ENCODE data around the gene TCF7L1.
"Not testable (repeated sequence)": the region's sequence is repeated elsewhere in the genome, so short reads cannot be mapped to it uniquely, and the experiment has no call there.

TCF7L1 gene

GRCh38 chr2:85210511-85210910 is 77.3 kb downstream of the TCF7L1 start:
- TF ChIP-seq, protein P1, sequence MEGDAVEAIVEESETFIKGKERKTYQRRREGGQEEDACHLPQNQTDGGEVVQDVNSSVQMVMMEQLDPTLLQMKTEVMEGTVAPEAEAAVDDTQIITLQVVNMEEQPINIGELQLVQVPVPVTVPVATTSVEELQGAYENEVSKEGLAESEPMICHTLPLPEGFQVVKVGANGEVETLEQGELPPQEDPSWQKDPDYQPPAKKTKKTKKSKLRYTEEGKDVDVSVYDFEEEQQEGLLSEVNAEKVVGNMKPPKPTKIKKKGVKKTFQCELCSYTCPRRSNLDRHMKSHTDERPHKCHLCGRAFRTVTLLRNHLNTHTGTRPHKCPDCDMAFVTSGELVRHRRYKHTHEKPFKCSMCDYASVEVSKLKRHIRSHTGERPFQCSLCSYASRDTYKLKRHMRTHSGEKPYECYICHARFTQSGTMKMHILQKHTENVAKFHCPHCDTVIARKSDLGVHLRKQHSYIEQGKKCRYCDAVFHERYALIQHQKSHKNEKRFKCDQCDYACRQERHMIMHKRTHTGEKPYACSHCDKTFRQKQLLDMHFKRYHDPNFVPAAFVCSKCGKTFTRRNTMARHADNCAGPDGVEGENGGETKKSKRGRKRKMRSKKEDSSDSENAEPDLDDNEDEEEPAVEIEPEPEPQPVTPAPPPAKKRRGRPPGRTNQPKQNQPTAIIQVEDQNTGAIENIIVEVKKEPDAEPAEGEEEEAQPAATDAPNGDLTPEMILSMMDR (conservative IDR thresholded peaks at IDR 0.05; ENCODE audit: low read depth, low read length) = no peak
- DNase-seq (ENCODE audit: low read depth) = no peak
- H3K4me3 ChIP-seq (ENCODE audit: low read length) = no peak overlapping the region

DNA sequence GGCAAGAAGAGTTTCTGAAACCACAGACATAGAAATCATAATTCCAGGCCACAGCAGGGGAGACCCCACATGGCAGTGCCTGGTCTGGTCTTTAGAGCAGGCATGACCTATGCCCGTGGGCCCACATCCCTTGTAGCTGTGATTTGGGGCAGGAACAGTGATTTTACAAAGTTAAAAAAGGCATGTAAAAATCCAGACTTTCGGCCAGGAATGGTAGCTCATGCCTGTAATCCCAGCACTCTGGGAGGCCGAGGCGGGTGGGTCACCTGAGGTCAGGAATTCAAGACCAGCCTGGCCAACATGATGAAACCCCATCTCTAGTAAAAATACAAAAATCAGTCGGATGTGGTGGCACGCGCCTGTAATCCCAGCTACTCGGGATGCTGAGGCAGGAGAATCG is 78.4 kb downstream of the TCF7L1 start:
- not testable (repeated sequence) for H3K4me3 ChIP-seq (ENCODE audit: low read length); DNase-seq (ENCODE audit: low read depth)

GRCh38 chr2:85212841-85213240 is 79.6 kb downstream of the TCF7L1 start:
- no peak for DNase-seq (ENCODE audit: low read depth)
- TF ChIP-seq, protein P1 (conservative IDR thresholded peaks at IDR 0.05; ENCODE audit: low read depth, low read length) = no peak
- H3K4me3 ChIP-seq (ENCODE audit: low read length) = no peak overlapping the region

- H3K4me3 ChIP-seq (ENCODE audit: low read length) = no peak overlapping the region
- TF ChIP-seq, protein P1 (conservative IDR thresholded peaks at IDR 0.05; ENCODE audit: low read depth, low read length) = no peak
- DNase-seq (ENCODE audit: low read depth) = no peak
These were observed 80.2 kb downstream of the TCF7L1 start for GRCh38 chr2:85213404-85213803.

DNA sequence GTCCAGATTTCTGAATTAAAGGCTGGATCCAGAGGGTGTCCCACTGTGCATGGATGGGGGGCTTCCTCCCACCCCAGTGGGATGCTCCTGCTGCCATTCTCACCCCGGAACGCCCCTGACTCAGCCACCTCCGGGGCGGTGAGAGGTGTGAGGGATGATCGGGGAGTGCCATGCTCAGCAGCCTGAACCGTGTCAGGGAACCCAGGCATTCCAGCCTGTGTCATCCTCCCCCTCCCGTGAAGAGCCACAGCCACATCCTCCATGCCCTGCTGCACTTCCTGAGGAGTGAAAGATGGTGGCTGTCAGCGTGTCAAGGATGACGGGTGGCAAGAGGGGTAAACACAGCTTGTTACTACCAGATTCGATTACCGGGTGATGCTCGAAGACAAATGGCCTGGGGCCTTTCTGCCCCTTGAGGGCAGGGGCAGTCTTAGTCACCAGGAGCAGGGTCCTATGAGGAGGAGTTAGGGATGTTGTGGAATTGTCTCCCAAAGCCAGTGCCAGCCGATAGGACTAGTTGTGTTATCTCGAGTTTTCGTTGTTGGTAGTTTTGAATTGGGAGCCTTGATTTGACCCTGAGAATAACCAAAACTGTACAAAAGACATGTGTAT is 80.8 kb downstream of the TCF7L1 start:
- TF ChIP-seq, protein P1 (conservative IDR thresholded peaks at IDR 0.05; ENCODE audit: low read depth, low read length) = no peak
- H3K4me3 ChIP-seq (ENCODE audit: low read length) = no peak overlapping the region
- DNase-seq (ENCODE audit: low read depth) = no peak

- TF ChIP-seq, protein P1 (conservative IDR thresholded peaks at IDR 0.05; ENCODE audit: low read depth, low read length) = no peak
These were observed 81.9 kb downstream of the TCF7L1 start for GRCh38 chr2:85215081-85215447.

GRCh38 chr2:85215448-85216401 is 82.5 kb downstream of the TCF7L1 start:
- peak; percentile 56 for DNase-seq (ENCODE audit: low read depth)
- TF ChIP-seq, protein P1 (conservative IDR thresholded peaks at IDR 0.05; ENCODE audit: low read depth, low read length) = no peak
- no peak overlapping the region for H3K4me3 ChIP-seq (ENCODE audit: low read length)

More at GRCh38 chr2:85215081-85215447, 81.9 kb downstream of the TCF7L1 start:
- no peak for DNase-seq (ENCODE audit: low read depth)
- no peak overlapping the region for H3K4me3 ChIP-seq (ENCODE audit: low read length)

Data from retinal pigment epithelial cell (primary cell).